GM12892 (cell line): Measurements from ENCODE around the gene SERINC5.

Experiments used
- POLR2A ChIP-seq: IDR thresholded peaks from 2 replicates; pipeline ENCODE4 v1.6.1; 2011; ENCODE audit warnings: low read depth, low read length, control low read depth
- POLR2AphosphoS5 ChIP-seq: IDR thresholded peaks from 2 replicates; pipeline ENCODE4 v1.6.1; 2011; ENCODE audit warnings: low read depth, low read length, control low read depth
- TAF1 ChIP-seq: IDR thresholded peaks from 2 replicates; pipeline ENCODE4 v1.6.1; 2011; ENCODE audit warnings: low read depth, mild to moderate bottlenecking, control low read depth, low read length, borderline replicate concordance

GRCh38 chr5:80109646-80110478 lies 146.0 kb downstream of the SERINC5 start:
- TF ChIP-seq POLR2A (no peak), POLR2AphosphoS5 (no peak), TAF1 (no peak)
